ENCODE measurements around the gene PLPPR5. TPM values are rescaled to one million over a fixed set of nuclear protein-coding genes. Genes with fewer than 3 reads are reported as not detected.

Gene PLPPR5
- total and polyA plus RNA-seq, 9 of the 15 experiments (the other 6 are each of a cell fraction or from before 2014, with no cell fraction given), result not detected

DNA sequence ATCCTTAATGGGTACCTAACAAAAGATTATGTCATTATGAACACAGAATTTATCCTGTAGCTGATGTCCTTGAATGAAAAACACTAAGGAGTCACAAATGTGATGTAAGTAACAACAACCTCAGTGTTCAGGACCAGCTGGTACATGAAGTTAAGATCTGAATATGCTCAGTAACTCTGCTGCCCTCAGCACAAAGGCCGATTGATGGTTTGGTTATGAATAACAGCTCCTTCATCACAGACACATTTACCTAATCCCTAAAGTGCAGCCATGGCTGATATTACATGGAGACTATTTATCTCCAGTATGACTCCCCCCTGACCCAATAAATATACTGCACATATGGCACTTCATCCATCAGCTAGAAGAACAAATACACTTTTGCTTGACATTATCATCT, 75.2 kb downstream of the PLPPR5 start (continued):
- TF ChIP-seq, protein P1, sequence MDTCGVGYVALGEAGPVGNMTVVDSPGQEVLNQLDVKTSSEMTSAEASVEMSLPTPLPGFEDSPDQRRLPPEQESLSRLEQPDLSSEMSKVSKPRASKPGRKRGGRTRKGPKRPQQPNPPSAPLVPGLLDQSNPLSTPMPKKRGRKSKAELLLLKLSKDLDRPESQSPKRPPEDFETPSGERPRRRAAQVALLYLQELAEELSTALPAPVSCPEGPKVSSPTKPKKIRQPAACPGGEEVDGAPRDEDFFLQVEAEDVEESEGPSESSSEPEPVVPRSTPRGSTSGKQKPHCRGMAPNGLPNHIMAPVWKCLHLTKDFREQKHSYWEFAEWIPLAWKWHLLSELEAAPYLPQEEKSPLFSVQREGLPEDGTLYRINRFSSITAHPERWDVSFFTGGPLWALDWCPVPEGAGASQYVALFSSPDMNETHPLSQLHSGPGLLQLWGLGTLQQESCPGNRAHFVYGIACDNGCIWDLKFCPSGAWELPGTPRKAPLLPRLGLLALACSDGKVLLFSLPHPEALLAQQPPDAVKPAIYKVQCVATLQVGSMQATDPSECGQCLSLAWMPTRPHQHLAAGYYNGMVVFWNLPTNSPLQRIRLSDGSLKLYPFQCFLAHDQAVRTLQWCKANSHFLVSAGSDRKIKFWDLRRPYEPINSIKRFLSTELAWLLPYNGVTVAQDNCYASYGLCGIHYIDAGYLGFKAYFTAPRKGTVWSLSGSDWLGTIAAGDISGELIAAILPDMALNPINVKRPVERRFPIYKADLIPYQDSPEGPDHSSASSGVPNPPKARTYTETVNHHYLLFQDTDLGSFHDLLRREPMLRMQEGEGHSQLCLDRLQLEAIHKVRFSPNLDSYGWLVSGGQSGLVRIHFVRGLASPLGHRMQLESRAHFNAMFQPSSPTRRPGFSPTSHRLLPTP (IDR thresholded peaks at IDR 0.05; ENCODE audit: borderline replicate concordance, extremely low read depth, insufficient read length), result no peak
- TF ChIP-seq, protein P2, sequence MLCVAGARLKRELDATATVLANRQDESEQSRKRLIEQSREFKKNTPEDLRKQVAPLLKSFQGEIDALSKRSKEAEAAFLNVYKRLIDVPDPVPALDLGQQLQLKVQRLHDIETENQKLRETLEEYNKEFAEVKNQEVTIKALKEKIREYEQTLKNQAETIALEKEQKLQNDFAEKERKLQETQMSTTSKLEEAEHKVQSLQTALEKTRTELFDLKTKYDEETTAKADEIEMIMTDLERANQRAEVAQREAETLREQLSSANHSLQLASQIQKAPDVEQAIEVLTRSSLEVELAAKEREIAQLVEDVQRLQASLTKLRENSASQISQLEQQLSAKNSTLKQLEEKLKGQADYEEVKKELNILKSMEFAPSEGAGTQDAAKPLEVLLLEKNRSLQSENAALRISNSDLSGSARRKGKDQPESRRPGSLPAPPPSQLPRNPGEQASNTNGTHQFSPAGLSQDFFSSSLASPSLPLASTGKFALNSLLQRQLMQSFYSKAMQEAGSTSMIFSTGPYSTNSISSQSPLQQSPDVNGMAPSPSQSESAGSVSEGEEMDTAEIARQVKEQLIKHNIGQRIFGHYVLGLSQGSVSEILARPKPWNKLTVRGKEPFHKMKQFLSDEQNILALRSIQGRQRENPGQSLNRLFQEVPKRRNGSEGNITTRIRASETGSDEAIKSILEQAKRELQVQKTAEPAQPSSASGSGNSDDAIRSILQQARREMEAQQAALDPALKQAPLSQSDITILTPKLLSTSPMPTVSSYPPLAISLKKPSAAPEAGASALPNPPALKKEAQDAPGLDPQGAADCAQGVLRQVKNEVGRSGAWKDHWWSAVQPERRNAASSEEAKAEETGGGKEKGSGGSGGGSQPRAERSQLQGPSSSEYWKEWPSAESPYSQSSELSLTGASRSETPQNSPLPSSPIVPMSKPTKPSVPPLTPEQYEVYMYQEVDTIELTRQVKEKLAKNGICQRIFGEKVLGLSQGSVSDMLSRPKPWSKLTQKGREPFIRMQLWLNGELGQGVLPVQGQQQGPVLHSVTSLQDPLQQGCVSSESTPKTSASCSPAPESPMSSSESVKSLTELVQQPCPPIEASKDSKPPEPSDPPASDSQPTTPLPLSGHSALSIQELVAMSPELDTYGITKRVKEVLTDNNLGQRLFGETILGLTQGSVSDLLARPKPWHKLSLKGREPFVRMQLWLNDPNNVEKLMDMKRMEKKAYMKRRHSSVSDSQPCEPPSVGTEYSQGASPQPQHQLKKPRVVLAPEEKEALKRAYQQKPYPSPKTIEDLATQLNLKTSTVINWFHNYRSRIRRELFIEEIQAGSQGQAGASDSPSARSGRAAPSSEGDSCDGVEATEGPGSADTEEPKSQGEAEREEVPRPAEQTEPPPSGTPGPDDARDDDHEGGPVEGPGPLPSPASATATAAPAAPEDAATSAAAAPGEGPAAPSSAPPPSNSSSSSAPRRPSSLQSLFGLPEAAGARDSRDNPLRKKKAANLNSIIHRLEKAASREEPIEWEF (CRISPR knock-in tag; IDR thresholded peaks at IDR 0.05), result no peak
- no peak for TF ChIP-seq C11orf30 (IDR thresholded peaks at IDR 0.05; ENCODE audit: low read depth)
